NCI-H748 (cell line): ENCODE results near the gene SLC44A2.
A peak's percentile ranks its signal among the peaks of the same experiment; 100 is the strongest.

Source experiments
- DNase-seq: peaks from one replicate; lab custom pipeline; 2025; ENCODE audit not compliant: unreplicated experiment; lab: John Stamatoyannopoulos, UW

Gene SLC44A2

DNA sequence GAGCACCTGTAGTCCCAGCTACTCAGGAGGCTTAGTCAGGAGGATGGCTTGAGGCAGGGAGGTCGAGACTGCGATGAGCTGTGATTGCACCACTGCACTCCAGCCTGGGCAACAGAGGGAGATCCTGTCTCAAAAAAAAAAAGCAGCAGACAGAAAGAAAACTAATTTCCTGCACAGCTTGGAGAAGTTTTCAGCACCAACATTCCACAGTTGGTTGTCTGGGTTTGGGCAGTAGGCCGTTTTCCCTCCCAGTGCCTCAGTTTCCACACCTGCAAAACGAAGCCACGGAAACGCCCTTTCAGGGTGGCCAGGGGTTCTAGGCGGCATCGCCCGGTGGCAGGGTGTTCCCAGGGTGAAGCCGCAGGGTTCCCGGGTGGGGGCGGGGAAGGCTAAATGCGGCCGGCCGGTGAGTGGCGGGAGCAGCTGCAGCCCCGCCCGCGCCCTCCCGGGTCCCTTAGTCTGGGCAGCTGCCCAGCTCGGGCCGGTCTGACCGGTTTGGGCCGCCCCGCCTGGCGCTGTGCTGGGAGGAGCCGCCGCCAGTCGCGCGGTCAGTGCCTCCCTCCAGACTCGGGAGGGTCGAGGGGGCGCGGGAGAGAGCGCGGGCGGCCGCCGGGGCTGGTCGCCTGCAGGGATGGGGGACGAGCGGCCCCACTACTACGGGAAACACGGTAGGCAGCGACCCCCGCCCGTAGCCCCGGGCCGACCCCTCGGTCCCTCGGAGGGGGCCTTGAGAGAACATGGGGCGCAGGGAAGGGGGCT is at the start of gene SLC44A2:
SLC44A2 (plus strand) TSS at position 551 of the 759 bp plus-strand sequence; CDS start at position 632, 81 bp downstream.
- DNase-seq, result peak; percentile 88

DNA sequence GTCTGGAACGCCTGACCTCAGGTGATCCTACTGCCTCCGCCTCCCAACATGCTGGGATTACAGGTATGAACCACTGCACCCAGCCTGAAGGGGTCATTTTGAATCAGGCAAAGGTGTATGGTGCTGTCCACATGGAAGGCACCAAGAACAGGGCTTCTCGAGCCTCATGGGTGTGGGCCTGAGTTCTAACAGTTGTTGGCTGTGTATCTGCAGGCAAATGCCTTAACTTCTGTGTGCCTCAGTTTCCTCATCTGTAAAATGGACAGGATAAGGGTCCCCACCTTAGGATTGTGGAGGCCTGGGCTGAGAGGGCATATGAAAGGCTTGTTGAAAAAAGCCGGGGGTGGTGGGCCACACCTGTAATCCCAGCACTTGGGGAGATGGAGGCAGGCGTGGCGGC is 47.4 kb upstream of the SLC44A2 start:
- DNase-seq, result no peak

DNA sequence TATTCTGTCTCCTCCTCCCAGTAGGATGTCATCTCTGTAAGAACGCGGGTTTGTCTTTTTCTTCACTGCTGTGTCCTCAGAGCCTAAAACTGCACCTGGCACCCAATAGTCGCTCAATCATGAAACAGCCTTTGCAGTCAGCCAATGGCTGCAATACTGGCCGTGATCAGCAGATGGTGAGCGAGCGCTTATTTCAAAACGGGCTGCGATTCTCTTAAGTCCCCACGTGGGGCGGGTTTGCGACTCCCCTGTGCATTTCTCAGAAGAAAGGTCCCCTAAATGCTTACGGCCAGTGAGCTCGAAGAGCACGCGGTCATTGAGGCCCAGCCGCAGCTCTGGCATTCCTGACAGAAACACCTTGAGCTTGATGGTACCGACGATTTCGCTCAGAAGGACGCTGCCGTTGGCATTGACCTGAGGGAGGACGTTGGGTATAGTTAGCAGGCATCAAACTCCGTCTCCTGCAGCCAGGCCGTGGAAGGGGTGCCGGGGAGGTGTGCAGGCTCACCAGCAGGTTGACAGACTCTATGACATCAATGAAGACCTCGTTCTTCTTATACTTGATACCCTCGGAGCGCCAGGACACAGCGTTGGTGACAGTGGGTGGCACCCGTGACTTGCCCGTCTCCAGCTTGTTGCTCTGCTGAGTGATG is 44.2 kb upstream of the SLC44A2 start:
- DNase-seq, result peak; percentile 64

DNA sequence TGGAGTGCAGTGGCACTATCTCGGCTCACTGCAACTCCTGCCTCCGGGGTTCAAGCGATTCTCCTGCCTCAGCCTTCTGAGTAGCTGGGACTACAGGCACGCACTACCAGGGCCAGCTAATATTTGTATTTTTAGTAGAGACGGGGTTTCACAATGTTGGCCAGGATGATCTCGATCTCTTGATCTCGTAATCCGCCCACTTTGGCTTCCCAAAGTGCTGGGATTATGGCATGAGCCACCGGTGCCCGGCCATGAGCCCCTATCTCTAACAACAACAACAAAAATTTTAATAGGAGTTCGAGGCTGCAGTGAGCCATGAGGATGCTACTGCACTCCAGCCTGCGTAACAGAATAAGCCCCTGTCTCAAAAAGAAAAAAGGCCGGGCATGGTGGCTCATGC is 43.3 kb upstream of the SLC44A2 start:
- no peak for DNase-seq

DNA sequence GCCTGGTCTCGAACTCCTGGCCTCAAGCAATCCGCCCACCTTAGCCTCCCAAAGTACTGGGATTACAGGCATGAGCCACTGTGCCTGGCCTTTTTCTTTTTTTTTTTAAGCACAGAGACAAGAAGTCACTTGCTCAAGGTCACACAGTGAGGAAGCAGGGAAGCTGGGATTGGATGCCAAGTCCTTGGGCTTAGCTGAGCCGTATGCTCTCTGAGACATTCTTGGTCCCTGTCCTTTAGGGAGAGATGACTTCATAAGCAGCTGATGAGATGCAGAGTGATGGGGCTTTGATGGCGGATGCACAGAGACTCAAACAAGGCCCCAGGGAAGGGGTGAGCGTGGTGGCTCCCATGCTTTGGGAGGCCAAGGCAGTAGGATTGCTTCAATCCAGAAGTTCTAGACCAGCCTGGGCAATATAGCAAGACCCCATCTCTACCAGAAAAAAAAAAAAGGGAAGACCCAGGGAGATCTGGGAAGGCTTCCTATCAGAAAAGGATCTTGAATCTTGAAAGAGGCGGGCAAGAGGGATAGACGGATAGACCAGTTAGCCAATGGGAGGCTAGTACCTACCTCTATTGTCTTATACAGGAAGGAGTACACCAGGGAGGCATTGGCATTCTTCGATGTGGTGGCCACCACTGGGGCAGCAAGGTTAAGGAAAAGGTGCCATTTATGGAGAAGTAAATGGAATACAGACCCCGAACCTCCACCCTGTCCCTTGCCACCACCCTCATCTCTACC is 42.1 kb upstream of the SLC44A2 start:
- no peak for DNase-seq

DNA sequence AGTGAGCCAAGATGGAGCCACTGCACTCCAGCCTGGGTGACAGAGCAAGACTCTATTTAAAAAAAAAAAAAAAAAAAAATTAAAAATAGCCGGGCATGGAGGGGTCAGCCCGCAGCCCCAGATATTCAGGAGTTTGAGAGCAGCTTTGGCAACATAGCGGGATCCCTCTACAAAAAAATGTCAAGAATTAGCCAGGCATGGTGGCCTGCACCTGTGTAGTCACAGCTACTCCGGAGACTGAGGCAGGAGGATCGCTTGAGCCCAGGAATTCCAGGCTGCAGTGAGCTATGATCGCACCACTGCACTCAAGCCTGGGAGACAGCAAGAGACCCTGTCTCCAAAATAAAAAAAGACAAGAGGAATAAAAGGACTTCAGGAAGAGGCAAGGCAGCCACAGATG is 39.0 kb upstream of the SLC44A2 start:
- no peak for DNase-seq

DNA sequence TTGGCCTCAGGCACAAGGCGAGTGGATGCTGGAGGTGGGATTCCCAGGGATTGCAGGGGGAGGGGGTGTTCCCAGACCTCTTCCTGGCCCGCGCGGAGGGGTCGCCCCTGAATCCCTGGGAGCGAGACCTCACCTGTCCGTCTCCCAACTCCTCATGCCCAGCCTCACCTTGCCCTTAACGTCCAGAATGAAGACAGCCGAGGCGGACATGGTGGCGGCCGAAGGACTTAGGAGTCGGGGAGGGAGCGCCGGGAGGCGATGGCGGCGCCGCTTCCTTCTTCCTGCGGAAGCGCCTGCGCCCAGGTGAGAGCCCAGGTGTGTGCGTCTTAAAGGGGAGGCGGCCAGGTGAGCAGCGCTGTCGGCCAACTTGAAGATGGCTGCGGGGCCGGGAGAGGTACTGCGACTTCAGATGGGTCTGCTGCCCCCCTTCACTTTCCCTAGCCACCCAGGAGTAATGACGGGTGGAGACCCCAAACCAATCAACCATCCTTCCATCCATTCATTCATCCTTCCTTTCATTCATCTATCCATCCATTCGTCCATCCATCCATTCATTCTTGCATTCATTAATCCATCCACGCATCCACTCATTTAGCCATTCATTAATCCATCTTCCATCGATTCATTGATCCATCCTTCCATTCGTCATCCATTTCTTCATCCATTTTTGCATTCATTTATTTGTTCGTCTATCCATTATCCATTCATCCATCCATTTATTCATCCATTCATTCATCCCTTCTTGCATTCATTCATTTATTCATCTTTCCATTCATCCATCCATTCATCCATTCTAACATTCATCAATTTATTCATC is 38.1 kb upstream of the SLC44A2 start, which contains the start of gene AP1M2:
AP1M2 (minus strand) TSS at position 291 of the 817 bp plus-strand sequence; CDS start at position 210, 81 bp downstream.
- DNase-seq, result peak; percentile 76

DNA sequence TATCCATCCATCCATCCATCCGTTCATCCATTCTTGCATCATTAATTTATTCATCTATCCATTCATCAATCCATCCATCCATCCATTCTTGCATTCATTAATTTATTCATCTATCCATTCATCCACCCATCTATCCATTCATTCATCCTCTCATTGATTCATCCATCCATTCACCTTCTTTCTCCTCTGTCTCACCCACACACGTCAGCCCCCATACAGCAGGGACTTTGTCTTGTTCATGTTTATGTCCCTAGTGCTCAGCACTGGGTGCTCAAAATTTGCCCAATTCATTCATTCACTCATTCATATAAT is 37.6 kb upstream of the SLC44A2 start:
- DNase-seq, result no peak

DNA sequence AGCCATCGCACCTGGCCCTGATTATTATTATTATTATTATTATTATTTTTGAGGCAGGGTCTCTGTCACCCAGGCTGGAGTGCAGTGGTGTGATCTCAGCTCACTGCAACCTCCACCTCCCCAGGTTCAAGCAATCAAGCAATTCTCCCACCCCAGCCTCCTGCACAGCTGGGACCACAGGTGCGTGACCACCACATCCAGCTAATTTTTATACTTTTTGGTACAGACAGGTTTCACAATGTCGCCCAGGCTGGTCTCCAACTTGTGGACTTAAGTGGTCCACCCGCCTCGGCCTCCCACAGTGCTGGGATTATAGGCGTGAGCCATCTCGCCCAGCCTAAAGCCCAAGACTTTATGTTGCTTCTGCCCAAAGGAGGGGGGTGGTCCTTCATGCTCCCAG is 32.2 kb upstream of the SLC44A2 start:
- no peak for DNase-seq

DNA sequence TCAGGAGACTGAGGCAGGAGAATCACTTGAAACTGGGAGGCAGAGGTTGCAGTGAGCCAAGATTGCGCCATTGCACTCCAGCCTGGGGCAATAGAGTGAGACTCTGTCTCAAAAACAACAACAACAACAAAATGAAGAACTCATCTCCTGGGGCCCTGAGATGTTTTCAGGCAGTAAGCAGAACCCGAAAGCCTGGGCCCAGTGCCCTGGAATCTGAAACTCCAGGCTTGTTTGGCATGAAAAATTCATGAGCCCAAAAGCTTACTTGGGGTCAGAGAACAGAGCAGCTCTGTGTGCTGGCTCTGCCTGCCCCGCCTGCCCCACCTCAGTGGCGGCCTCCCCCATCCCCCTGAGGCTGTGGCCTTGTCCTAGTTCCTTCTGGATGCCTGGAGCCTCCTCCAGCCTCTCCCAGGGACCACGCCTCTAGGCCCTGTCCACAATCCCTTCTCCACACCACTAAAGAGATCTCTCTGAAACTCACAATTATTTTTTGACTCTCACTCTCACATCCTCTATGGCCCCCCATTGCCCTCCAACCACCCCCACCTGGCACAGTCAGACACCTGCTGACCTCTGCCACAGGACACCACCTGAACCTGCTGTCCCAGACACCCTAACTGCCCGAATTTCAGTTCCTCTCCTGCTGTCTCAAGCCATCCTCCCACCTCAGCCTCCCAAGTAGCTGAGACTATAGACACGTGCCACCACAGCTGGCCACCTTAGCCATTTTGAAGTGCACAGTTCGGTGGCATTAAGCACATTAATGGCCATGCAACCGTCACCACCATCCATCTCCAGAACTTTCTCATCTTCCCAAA is 31.3 kb upstream of the SLC44A2 start:
- no peak for DNase-seq

DNA sequence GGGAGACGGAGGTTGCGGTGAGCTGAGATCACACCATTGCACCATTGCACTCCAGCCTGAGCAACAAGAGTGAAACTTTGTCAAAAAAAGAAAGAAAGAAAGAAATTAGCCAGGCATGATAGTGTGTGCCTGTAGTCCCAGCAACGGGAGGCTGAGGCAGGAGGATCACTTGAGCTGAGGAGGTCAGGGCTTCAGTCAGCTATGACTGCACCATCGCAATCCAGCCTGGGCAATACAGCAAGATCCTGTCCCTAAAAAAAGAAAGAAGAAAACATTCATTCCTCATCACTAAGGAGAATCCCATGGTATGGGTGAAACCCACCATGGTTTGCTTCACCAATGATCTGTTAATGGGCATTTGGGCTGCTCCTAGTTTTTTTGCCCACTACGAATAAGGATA is 25.2 kb upstream of the SLC44A2 start:
- no peak for DNase-seq

DNA sequence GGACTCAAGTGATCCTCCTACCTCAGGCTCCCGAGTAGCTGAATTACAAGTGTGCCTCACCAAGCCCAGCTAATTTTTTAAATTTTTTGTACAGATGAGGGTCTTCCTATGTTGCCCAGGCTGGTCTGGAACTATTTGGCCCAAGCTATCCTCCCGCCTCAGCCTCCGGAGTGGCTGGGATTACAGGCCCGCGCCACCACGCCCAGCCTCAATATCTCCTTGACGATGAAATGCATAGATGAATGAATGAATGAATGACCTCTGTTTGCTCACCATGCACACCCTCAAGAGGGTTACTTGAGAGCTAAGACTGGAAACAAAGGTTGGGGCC is 23.4 kb upstream of the SLC44A2 start:
- no peak for DNase-seq

DNA sequence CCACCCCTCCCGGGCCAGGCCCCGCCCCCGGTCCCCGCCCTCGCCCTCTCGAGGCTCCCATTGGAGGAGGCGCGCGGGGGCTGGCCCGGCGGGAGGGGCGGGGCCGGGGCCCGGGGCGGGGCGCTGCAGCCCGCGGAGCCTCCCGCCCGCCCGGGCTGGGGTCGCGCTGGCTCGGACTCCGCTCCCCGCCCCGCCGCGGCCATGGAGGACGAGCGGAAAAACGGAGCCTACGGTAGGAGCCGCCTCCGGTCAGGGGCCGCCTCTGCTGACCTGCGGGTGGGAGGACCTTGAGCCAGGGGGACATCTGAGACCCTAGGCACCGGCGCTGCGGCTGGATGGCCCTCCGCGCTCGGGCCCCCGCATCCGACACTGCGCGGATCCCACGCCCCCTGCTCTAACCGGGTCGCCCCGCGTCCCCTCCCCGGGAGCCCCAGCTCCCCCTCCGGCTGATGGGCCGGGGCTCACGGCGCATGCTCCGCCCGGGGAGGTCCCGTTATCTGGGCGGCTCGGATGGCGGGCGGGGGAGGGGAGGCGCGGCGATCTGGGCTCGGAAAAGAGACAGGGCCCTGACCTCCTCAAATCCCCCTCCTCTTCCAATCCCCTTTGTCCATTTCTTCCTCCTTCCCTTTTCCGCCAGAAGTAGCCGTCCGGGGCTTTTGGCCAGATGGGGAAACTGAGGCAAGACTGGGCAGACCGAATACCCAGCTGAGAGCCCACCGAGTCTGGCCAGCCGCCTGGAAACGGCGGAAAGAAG is 22.8 kb upstream of the SLC44A2 start:
- peak; percentile 72 for DNase-seq

DNA sequence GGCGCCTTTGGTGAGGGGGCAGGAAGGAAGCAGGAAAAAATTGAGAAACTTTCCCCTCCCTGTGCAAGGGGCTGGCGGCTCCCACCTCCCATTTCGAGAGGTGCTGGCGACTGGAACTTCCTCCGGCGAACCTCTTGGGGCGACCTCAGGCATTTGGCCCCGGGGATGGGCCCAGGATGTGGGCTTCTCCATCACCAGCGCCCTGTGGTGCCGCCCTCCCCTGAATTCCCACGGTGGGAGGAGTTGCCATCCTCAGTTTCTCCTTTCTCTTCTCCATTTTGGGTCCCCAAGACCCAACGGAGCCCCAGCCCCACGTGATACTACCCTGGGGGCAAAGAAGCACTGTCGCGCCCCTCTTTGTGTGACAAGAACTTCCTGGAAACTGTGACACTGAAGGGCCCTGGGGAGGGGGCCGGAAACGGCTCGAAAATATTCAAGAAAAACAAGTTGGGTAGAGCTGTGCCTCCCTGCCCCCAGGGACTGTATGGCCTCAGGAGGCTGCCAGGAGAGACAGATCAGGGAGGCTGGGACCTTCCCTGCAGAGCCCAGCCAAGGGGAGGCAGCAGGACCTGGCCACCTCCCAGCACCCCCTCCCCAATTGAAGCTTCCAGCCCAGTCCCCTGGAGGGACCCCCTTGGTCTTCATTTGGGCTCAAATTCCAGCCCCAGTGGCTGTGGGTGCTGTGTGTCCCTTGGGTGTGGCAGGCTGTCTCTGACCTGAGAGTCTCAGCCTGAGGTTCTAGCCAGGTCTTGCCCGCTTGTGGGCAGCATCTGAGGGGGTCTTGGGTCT is 22.1 kb upstream of the SLC44A2 start:
- DNase-seq, result no peak

DNA sequence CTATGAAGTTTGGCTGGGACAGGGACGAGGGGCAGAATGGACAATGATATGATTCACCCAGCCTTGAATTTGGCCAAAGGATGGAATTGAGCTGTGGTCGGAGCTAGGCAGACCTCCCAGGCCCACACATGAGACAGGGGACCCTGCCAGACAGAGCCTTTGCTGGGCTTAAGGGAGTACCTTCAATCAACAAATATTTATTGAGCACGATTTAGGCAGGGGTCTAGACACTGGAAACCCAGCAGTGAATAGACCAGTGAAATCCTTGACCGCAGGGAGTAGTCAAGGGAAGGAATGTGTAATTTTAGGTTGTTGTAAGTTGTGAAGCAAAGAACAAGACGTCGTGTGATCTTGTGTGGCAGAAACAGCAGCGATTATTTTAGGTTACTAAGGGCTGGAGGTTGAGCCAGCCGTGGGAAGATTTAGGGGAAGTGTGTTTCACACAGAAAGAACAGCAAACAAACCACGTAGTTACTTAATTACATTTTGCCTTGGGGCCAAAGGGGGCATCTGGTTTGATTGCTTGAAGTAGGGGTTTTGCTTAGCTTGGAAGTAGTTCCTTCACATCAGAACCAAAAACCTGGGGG is 21.4 kb upstream of the SLC44A2 start:
- DNase-seq, result no peak

DNA sequence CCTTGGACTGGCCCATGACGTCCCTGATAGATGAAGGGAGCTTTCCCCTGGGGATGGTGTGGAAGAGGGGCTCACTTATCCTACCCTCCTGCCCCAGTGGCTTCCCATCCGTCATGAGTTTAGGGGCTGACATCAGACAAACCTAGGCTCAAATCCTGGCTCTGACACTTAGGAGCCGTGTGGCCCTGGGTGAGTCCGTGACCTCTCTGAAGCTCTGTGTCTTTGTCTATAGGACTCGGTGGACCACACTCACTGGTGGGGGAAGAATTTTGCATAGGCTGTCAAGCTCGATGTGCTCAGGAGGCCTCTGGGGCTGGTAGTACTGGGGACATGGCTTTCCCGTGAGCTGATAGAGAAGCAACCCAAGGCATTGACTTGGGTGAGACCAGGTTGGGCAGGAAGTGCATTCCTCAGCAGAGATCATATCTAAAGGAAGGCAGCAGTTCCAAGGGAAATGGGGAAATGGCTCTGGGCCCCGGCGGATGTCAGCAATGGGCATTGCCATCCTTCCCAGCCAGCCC is 20.8 kb upstream of the SLC44A2 start:
- no peak for DNase-seq

DNA sequence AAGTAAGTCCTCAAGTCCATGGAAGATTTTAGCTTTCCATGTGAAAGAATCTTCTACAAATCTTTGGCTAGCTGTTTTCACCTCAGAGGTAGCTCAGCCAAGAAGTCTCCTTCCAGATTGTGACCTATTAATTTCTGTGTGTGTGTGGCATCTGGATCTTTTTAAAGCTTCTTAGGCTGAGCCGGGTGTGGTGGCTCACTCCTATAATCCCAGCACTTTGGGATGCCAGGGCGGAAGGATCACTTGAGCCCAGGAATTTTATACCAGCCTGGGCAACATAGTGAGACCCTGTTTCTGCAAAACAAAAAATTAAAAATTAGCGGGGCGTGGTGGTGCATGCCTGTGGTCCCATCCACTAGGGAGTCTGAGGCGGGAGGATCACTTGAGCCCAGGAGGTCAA is 13.4 kb upstream of the SLC44A2 start:
- no peak for DNase-seq

DNA sequence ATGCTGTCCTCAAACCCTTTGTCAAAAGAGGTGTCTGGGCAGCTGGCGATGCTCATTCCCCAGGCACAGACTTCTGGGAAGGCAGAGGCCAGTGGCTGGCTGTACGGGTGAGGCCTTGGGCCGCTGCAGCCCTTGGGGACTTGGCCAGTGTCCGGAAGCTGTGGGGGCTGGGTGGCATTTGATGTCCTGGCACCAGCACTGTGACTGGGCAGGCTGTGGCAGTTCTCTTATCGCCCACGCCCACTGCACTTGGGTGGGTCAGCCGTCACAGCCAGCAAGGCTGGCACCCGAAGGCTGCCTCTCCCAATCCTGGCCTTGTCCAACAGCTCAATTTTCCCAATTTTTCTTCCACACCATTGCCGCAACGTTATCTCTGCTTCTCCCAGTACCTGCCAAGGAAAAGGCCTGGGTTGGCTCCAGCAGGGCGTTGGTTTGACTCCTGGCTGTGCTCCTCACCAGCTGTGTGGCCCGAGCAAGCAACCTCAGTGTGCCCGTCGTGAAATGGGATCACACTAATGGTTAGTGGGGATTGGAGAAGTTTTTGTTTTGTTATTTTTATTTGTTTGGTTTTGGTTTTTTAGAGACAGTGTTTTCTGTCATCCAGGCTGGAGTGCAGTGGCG is 12.7 kb upstream of the SLC44A2 start:
- no peak for DNase-seq
